Loucy (cell line): ENCODE results near the gene ALDH1A2.

Experiments
- H2AFZ ChIP-seq: fragments of 200-600 bp; sonication (generic); 2 replicates; pipeline ENCODE4 v1.6.0; 2016; ENCODE audit warnings: antibody characterized with exemption, mild to moderate bottlenecking, low read length, moderate library complexity
- H3F3A ChIP-seq: fragments of 200-600 bp; 2 replicates; pipeline ENCODE4 v1.6.0; 2016; ENCODE audit warnings: antibody characterized with exemption, low read depth, mild to moderate bottlenecking
- H3K27me3 ChIP-seq: fragments of 200-600 bp; sonication (generic); 2 replicates; pipeline ENCODE4 v1.6.1; 2014; ENCODE audit warnings: low read length, mild to moderate bottlenecking; ENCODE audit not compliant: insufficient read depth, poor library complexity, severe bottlenecking
- H3K36me3 ChIP-seq: fragments of 200-600 bp; sonication (generic); 2 replicates; pipeline ENCODE4 v1.6.1; 2016; ENCODE audit warnings: low read length; ENCODE audit not compliant: insufficient read depth
- H3K4me1 ChIP-seq: fragments of 200-600 bp; sonication (generic); 2 replicates; pipeline ENCODE4 v1.5.1; 2014; ENCODE audit warnings: low read length, mild to moderate bottlenecking; ENCODE audit not compliant: insufficient read depth, poor library complexity, severe bottlenecking
- H3K4me2 ChIP-seq: fragments of 200-600 bp; sonication (generic); 2 replicates; pipeline ENCODE4 v1.6.0; 2014; ENCODE audit warnings: antibody characterized with exemption, low read length, low read depth, mild to moderate bottlenecking; ENCODE audit not compliant: poor library complexity, severe bottlenecking
- H3K4me3 ChIP-seq: fragments of 200-600 bp; sonication (generic); 2 replicates; pipeline ENCODE4 v1.5.1; 2014; ENCODE audit warnings: low read length, mild to moderate bottlenecking, mixed read lengths; ENCODE audit not compliant: poor library complexity, severe bottlenecking
- H3K79me2 ChIP-seq: fragments of 200-600 bp; sonication (generic); 2 replicates; pipeline ENCODE4 v1.6.1; 2014; ENCODE audit warnings: low read length; ENCODE audit not compliant: insufficient read depth
- H3K9ac ChIP-seq: fragments of 200-600 bp; sonication (generic); 2 replicates; pipeline ENCODE4 v1.6.0; 2014; ENCODE audit warnings: mild to moderate bottlenecking, low read depth, low read length, moderate library complexity; ENCODE audit not compliant: poor library complexity, severe bottlenecking
- H3K9me2 ChIP-seq: fragments of 200-600 bp; sonication (generic); replicated peaks from 2 replicates; pipeline ENCODE4 v1.6.1; 2016; ENCODE audit warnings: low read depth, low read length, mixed read lengths
- H3K9me3 ChIP-seq: fragments of 200-600 bp; sonication (generic); 2 replicates; pipeline ENCODE4 v1.6.1; 2014; ENCODE audit warnings: mild to moderate bottlenecking, antibody characterized with exemption, low read length, low read depth; ENCODE audit not compliant: insufficient read depth
- H4K20me1 ChIP-seq: fragments of 200-600 bp; sonication (generic); 2 replicates; pipeline ENCODE4 v1.6.0; 2014; ENCODE audit warnings: antibody characterized with exemption, low read length, mild to moderate bottlenecking; ENCODE audit not compliant: insufficient read depth, poor library complexity, severe bottlenecking
- EZH2phosphoT487 ChIP-seq: fragments of 200-600 bp; IDR thresholded peaks from 2 replicates; pipeline ENCODE4 v1.6.1; 2018; ENCODE audit warnings: antibody characterized with exemption, mild to moderate bottlenecking, moderate library complexity, borderline replicate concordance
- TF ChIP-seq, protein P1 (sequence below): fragments of 200-600 bp; sonication (generic); conservative IDR thresholded peaks from 2 replicates; pipeline ENCODE4 v1.5.1; 2014; ENCODE audit warnings: mild to moderate bottlenecking, antibody characterized with exemption, low read length

ALDH1A2 gene

DNA sequence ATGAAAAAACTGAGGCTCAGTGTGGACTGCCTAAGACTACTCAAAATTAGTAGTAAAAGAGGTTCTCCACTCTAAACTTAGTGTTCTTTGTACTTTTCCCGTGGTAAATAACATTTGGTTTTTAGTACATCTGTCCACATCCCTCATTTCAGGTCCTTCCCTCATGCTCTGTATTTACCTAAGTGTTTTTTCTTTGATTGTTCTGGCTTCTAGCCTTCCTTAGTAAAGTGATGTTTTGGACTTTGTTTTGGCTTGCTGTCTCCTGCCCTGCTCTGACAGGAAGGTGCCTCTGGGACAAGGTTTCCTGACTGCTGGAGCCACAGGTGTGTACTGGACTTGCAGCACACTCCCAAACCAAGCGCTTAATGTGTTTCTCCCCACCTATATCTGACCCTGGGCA lies 29.9 kb upstream of the ALDH1A2 start:
- Histone ChIP-seq H3K36me3 (no peaks in the 10 kb centered on the region), H3K27me3 (peaks cover 18% of the 10 kb centered on the region), H3K4me3 (no peak overlapping the region), H3K4me2 (no peak overlapping the region), H2AFZ (no peak overlapping the region), H3K4me1 (no peaks in the 10 kb centered on the region), H3F3A (no peaks in the 10 kb centered on the region), H3K79me2 (no peaks in the 10 kb centered on the region), H3K9me2 (no peaks in the 10 kb centered on the region), H3K9me3 (no peaks in the 10 kb centered on the region), H4K20me1 (no peaks in the 10 kb centered on the region), H3K9ac (no peak overlapping the region)
- no peak for TF ChIP-seq EZH2phosphoT487
- TF ChIP-seq, protein P1, sequence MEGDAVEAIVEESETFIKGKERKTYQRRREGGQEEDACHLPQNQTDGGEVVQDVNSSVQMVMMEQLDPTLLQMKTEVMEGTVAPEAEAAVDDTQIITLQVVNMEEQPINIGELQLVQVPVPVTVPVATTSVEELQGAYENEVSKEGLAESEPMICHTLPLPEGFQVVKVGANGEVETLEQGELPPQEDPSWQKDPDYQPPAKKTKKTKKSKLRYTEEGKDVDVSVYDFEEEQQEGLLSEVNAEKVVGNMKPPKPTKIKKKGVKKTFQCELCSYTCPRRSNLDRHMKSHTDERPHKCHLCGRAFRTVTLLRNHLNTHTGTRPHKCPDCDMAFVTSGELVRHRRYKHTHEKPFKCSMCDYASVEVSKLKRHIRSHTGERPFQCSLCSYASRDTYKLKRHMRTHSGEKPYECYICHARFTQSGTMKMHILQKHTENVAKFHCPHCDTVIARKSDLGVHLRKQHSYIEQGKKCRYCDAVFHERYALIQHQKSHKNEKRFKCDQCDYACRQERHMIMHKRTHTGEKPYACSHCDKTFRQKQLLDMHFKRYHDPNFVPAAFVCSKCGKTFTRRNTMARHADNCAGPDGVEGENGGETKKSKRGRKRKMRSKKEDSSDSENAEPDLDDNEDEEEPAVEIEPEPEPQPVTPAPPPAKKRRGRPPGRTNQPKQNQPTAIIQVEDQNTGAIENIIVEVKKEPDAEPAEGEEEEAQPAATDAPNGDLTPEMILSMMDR: no peak

DNA sequence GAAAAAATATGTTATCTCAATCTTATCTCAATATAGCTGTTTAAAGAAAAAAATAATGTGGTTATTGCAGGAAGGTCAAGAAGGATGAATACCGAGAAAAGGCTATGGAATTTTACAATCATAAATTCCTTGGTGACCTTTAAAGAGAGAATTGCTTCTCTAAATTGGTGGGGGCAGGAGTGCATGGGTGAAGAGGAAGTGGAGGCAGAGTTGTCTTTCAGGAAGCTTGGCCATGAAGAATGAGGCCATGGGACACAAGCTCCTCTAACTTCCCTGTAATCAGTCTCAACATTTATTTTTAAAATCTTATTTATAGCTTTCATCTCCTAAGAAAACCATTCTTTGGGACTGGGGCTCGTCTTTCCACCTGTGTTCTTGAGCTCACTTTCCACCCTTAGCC lies 22.4 kb upstream of the ALDH1A2 start:
- Histone ChIP-seq H3K79me2 (no peaks in the 10 kb centered on the region), H4K20me1 (no peaks in the 10 kb centered on the region), H3K27me3 (peaks cover 22% of the 10 kb centered on the region), H3K9ac (no peak overlapping the region), H2AFZ (no peak overlapping the region), H3K9me2 (no peaks in the 10 kb centered on the region), H3K4me2 (no peak overlapping the region), H3K9me3 (no peaks in the 10 kb centered on the region), H3F3A (no peaks in the 10 kb centered on the region), H3K4me3 (no peak overlapping the region), H3K4me1 (no peaks in the 10 kb centered on the region), H3K36me3 (no peaks in the 10 kb centered on the region)
- TF ChIP-seq EZH2phosphoT487: no peak
- TF ChIP-seq, protein P1: no peak

DNA sequence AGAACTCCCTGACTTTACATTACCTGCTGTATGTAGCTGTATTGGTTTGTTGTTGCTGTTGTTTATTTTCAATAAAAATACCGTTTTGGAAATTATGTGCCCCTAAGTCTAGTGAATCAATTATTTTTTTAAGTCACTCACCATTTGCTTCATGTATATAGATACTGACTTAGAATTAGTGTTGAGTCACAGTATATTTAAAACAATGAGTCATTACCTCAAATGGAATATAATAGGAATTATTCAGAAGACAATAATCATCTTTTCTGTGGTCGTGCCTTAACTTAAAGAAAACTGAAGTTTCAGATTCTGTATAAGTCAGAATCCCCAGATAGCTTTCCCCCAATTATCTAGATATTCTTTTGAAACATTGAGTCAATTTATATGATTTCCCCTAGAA lies 21.0 kb upstream of the ALDH1A2 start:
- no peak for TF ChIP-seq EZH2phosphoT487
- TF ChIP-seq, protein P1: no peak
- Histone ChIP-seq H3K79me2 (no peaks in the 10 kb centered on the region), H3K36me3 (no peaks in the 10 kb centered on the region), H3K9me2 (no peaks in the 10 kb centered on the region), H3K9ac (no peak overlapping the region), H2AFZ (no peak overlapping the region), H3F3A (no peaks in the 10 kb centered on the region), H3K4me3 (no peak overlapping the region), H3K4me2 (no peak overlapping the region), H4K20me1 (no peaks in the 10 kb centered on the region), H3K4me1 (no peaks in the 10 kb centered on the region), H3K27me3 (peaks cover 22% of the 10 kb centered on the region), H3K9me3 (no peaks in the 10 kb centered on the region)
